Myometrial cell (primary cell): ENCODE measurements around the gene TPTE2. TPM values are rescaled to one million over a fixed set of nuclear protein-coding genes. Genes with fewer than 3 reads are reported as not detected.

Source experiments
- total RNA-seq: library from RNA; depleted of rRNA; stranded (reverse); fragments of >200 nt; gene quantifications from 2 replicates; pipeline ENCODE4 v1.2.3, GENCODE V29; 2015

The TPTE2 gene
- total RNA-seq = not detected in 2 replicates

GRCh38 chr13:19561127-19561582, at the start of gene TPTE2:
Gene TPTE2, minus strand, starts transcription at chr13:19561532. Its CDS starts 58,298 bp downstream, at chr13:19503234.

Other genes starting within 250 kb of the TPTE2 start
- gene MPHOSPH8, start 72.1 kb upstream of the TPTE2 start, total RNA-seq = 9.2 and 22.0 TPM in 2 replicates
- 37.9 and 48.7 TPM in 2 replicates for gene PSPC1, start 221.4 kb upstream of the TPTE2 start, total RNA-seq